Measurements from ENCODE around the gene RMRP. TPM values are rescaled to one million over a fixed set of nuclear protein-coding genes. Genes with fewer than 3 reads are reported as not detected.

The RMRP gene
- total RNA-seq, 1 donor from 2014 or later = 24,340 TPM

DNA sequence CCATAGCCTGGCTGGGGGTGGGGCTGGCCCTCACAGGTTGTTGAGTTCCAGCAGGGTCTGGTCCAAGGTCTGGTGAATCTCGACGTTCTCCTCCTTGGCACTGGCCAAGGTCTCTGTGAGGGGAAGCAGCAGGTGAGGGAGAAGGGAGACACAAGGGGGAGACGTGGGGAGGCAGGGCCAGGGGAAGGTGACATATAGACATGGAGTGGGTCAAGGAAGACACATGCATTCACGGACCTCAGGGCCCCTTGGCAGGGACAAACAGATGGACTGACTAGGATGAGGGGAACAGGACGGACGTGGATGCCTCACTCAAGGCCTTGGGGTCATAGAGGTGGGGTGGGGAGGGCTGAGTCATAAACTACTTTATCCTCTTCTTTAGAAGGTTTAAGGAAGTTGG, 24.2 kb upstream of the RMRP start:
- intact Hi-C loops (cut with DNase I) = no loop called here
- ATAC-seq (no peak), DNase-seq (no peak)
- Histone ChIP-seq H3K27ac (no peak overlapping the region), H3K4me1 (peaks cover 10% of the 10 kb centered on the region), H3K27me3 (ENCODE audit: low read depth) (no peaks in the 10 kb centered on the region), H3K36me3 (peaks cover 11% of the 10 kb centered on the region), H3K9me3 (no peaks in the 10 kb centered on the region), H3K4me3 (no peak overlapping the region)
- TF ChIP-seq, protein P1, sequence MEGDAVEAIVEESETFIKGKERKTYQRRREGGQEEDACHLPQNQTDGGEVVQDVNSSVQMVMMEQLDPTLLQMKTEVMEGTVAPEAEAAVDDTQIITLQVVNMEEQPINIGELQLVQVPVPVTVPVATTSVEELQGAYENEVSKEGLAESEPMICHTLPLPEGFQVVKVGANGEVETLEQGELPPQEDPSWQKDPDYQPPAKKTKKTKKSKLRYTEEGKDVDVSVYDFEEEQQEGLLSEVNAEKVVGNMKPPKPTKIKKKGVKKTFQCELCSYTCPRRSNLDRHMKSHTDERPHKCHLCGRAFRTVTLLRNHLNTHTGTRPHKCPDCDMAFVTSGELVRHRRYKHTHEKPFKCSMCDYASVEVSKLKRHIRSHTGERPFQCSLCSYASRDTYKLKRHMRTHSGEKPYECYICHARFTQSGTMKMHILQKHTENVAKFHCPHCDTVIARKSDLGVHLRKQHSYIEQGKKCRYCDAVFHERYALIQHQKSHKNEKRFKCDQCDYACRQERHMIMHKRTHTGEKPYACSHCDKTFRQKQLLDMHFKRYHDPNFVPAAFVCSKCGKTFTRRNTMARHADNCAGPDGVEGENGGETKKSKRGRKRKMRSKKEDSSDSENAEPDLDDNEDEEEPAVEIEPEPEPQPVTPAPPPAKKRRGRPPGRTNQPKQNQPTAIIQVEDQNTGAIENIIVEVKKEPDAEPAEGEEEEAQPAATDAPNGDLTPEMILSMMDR (IDR thresholded peaks at IDR 0.05) = no peak

- Histone ChIP-seq H3K4me3 (no peak overlapping the region), H3K36me3 (peaks cover 11% of the 10 kb centered on the region), H3K9me3 (no peaks in the 10 kb centered on the region), H3K4me1 (peaks cover 10% of the 10 kb centered on the region), H3K27me3 (ENCODE audit: low read depth) (no peaks in the 10 kb centered on the region), H3K27ac (no peak overlapping the region)
- DNase-seq (no peak), ATAC-seq (no peak)
- TF ChIP-seq, protein P1 (IDR thresholded peaks at IDR 0.05) = no peak
- intact Hi-C loops (cut with DNase I) = no loop called here
Observed at GRCh38 chr9:35681341-35682002, 23.7 kb upstream of the RMRP start.

DNA sequence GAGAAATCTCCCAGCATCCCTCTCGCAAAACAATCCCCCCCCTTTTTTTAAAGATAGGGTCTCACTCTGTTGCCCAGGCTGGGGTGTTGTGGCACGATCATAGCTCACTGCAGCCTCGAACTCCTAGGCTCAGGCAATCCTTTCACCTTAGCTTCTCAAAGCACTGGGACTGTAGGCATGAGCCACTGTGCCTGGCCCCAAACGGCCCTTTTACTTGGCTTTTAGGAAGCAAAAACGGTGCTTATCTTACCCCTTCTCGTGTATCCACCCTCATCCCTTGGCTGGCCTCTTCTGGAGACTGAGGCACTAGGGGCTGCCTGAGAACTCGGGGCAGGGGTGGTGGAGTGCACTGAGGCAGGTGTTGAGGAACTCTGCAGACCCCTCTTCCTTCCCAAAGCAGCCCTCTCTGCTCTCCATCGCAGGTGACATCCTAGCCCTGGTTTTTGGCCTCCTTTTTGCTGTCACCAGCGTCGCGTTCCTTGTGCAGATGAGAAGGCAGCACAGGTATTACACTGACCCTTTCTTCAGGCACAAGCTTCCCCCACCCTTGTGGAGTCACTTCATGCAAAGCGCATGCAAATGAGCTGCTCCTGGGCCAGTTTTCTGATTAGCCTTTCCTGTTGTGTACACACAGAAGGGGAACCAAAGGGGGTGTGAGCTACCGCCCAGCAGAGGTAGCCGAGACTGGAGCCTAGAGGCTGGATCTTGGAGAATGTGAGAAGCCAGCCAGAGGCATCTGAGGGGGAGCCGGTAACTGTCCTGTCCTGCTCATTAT, 22.7 kb upstream of the RMRP start:
- Histone ChIP-seq H3K4me1 (peaks cover 18% of the 10 kb centered on the region), H3K36me3 (peaks cover 8% of the 10 kb centered on the region), H3K4me3 (no peak overlapping the region), H3K27ac (no peak overlapping the region), H3K9me3 (no peaks in the 10 kb centered on the region), H3K27me3 (ENCODE audit: low read depth) (peaks cover 3% of the 10 kb centered on the region)
- intact Hi-C loops (cut with DNase I) = no loop called here
- ATAC-seq (no peak), DNase-seq (no peak)
- TF ChIP-seq, protein P1 (IDR thresholded peaks at IDR 0.05) = no peak

GRCh38 chr9:35679766-35680330, 22.0 kb upstream of the RMRP start:
- Histone ChIP-seq H3K9me3 (no peaks in the 10 kb centered on the region), H3K4me1 (peaks cover 21% of the 10 kb centered on the region), H3K27me3 (ENCODE audit: low read depth) (peaks cover 3% of the 10 kb centered on the region), H3K27ac (no peak overlapping the region), H3K4me3 (no peak overlapping the region), H3K36me3 (peaks cover 2% of the 10 kb centered on the region)
- TF ChIP-seq, protein P1 (IDR thresholded peaks at IDR 0.05) = no peak
- ATAC-seq (no peak), DNase-seq (no peak)
- intact Hi-C loops (cut with DNase I) = no loop called here

GRCh38 chr9:35679091-35679490, 21.3 kb upstream of the RMRP start:
- intact Hi-C loops (cut with DNase I) = no loop called here
- DNase-seq (no peak), ATAC-seq (no peak)
- H3K27me3 ChIP-seq (ENCODE audit: low read depth) = peaks cover 3% of the 10 kb centered on the region
- TF ChIP-seq, protein P1 (IDR thresholded peaks at IDR 0.05) = no peak
- no peaks in the 10 kb centered on the region for H3K36me3 ChIP-seq
- no peak overlapping the region for H3K27ac ChIP-seq
- no peak overlapping the region for H3K4me3 ChIP-seq
- H3K9me3 ChIP-seq = no peaks in the 10 kb centered on the region
- H3K4me1 ChIP-seq = peaks cover 21% of the 10 kb centered on the region

Data from lower lobe of right lung (tissue), 2 donors.